GM12801 (cell line): ENCODE data around the gene MEPE.

Source experiments
- CTCF ChIP-seq: IDR thresholded peaks from one replicate; pipeline ENCODE4 v1.5.1; 2011; ENCODE audit warnings: control low read depth; ENCODE audit not compliant: insufficient read length; ENCODE audit errors: extremely low read depth

Gene MEPE

GRCh38 chr4:87881115-87881514 is 48.3 kb downstream of the MEPE start:
- no peak for TF ChIP-seq CTCF

GRCh38 chr4:87882321-87882720 is 49.6 kb downstream of the MEPE start:
- TF ChIP-seq CTCF = no peak

GRCh38 chr4:87882861-87883260 is 50.1 kb downstream of the MEPE start:
- TF ChIP-seq CTCF = no peak

- TF ChIP-seq CTCF = no peak
Measured at GRCh38 chr4:87884976-87885549, 52.3 kb downstream of the MEPE start.

GRCh38 chr4:87886083-87886482 is 53.3 kb downstream of the MEPE start:
- no peak for TF ChIP-seq CTCF

- no peak for TF ChIP-seq CTCF
Measured at GRCh38 chr4:87895964-87896621, 63.3 kb downstream of the MEPE start.
